HG03354 (cell line): ENCODE measurements around the gene EFCAB12.

Source experiments
- ATAC-seq: cut with Tn5 transposase; IDR thresholded peaks from one replicate; pipeline ENCODE4 v1.9.1; 2021; ENCODE audit warnings: mild to moderate bottlenecking; ENCODE audit not compliant: unreplicated experiment, poor library complexity, severe bottlenecking

Gene EFCAB12

GRCh38 chr3:129448186-129448895 is 19.9 kb upstream of the EFCAB12 start:
- no peak for ATAC-seq

- ATAC-seq = no peak
Observed at GRCh38 chr3:129446926-129447325, 18.5 kb upstream of the EFCAB12 start.

- no peak for ATAC-seq
Observed at GRCh38 chr3:129445471-129445870, 17.0 kb upstream of the EFCAB12 start.

GRCh38 chr3:129442947-129443346 is 14.5 kb upstream of the EFCAB12 start:
- no peak for ATAC-seq

GRCh38 chr3:129442486-129442885 is 14.1 kb upstream of the EFCAB12 start:
- no peak for ATAC-seq

GRCh38 chr3:129441782-129442181 is 13.3 kb upstream of the EFCAB12 start:
- ATAC-seq = no peak

GRCh38 chr3:129441215-129441614 is 12.8 kb upstream of the EFCAB12 start:
- no peak for ATAC-seq

- ATAC-seq = no peak
Observed at GRCh38 chr3:129440618-129441190, 12.3 kb upstream of the EFCAB12 start.

GRCh38 chr3:129439817-129440617 is 11.6 kb upstream of the EFCAB12 start, which contains the start of the genes IFT122 and MBD4:
Gene IFT122, plus strand, starts transcription at chr3:129440224. Its CDS starts 107 bp downstream, at chr3:129440331.
Gene MBD4, minus strand, starts transcription at chr3:129439948. Its CDS starts 115 bp downstream, at chr3:129439833.
- ATAC-seq = peak; percentile 87

- peak; percentile 16 for ATAC-seq
Observed at GRCh38 chr3:129439226-129439816, 10.9 kb upstream of the EFCAB12 start.

- ATAC-seq = no peak
Observed at GRCh38 chr3:129435367-129435766, 6.9 kb upstream of the EFCAB12 start.

GRCh38 chr3:129434140-129434539 is 5.7 kb upstream of the EFCAB12 start:
- ATAC-seq = no peak

- no peak for ATAC-seq
Observed at GRCh38 chr3:129433565-129433964, 5.1 kb upstream of the EFCAB12 start.

- no peak for ATAC-seq
Observed at GRCh38 chr3:129432671-129433070, 4.2 kb upstream of the EFCAB12 start.

GRCh38 chr3:129432036-129432435 is 3.6 kb upstream of the EFCAB12 start:
- ATAC-seq = no peak

- ATAC-seq = no peak
Observed at GRCh38 chr3:129429602-129430001, 1.2 kb upstream of the EFCAB12 start.

- ATAC-seq = no peak
Observed at GRCh38 chr3:129429080-129429451, 630 bp upstream of the EFCAB12 start.

- ATAC-seq = no peak
Observed at GRCh38 chr3:129428007-129428375, 445 bp downstream of the EFCAB12 start.

GRCh38 chr3:129425619-129426018 is 2.8 kb downstream of the EFCAB12 start:
- no peak for ATAC-seq

- ATAC-seq = no peak
Observed at GRCh38 chr3:129425213-129425612, 3.2 kb downstream of the EFCAB12 start.
